HL-60 (cell line): ENCODE data around the gene ITGBL1.

Source experiments
- DNase-seq, 2 experiments: peaks; one replicate each; pipeline ENCODE4 v3.0.0-alpha.2; 2010 to 2020; ENCODE audit warnings: low read depth in 1 of 2, low spot score in 1 of 2
- H3K27ac ChIP-seq: fragments of 250-450 bp; sonication (Bioruptor Pico); replicated peaks from 2 replicates; pipeline ENCODE4 v1.5.1; 2020; ENCODE audit warnings: mild to moderate bottlenecking, moderate library complexity
- H3K27me3 ChIP-seq: fragments of 250-450 bp; sonication (Bioruptor Pico); 2 replicates; pipeline ENCODE4 v1.5.1; 2021; ENCODE audit warnings: mild to moderate bottlenecking, moderate library complexity; ENCODE audit not compliant: insufficient read depth, poor library complexity, severe bottlenecking
- H3K4me3 ChIP-seq: replicated peaks from 2 replicates; pipeline ENCODE4 v1.5.1; 2011; ENCODE audit warnings: mild to moderate bottlenecking, control low read depth, low read length; ENCODE audit not compliant: insufficient read depth
- CTCF ChIP-seq: IDR thresholded peaks from one replicate; pipeline ENCODE4 v1.5.1; 2011; ENCODE audit warnings: low read length, control low read depth, inconsistent platforms; ENCODE audit not compliant: insufficient read depth
- GABPA ChIP-seq: IDR thresholded peaks from 2 replicates; pipeline ENCODE4 v1.6.1; 2012; ENCODE audit warnings: low read depth
- POLR2AphosphoS5 ChIP-seq: IDR thresholded peaks from 2 replicates; pipeline ENCODE4 v1.6.1; 2012; ENCODE audit warnings: low read depth
- REST ChIP-seq: IDR thresholded peaks from 2 replicates; pipeline ENCODE4 v1.6.1; 2012; ENCODE audit warnings: low read depth; ENCODE audit not compliant: insufficient replicate concordance
- SPI1 ChIP-seq: IDR thresholded peaks from 2 replicates; pipeline ENCODE4 v1.6.1; 2012; ENCODE audit warnings: low read depth, mild to moderate bottlenecking, borderline replicate concordance

The ITGBL1 gene

DNA sequence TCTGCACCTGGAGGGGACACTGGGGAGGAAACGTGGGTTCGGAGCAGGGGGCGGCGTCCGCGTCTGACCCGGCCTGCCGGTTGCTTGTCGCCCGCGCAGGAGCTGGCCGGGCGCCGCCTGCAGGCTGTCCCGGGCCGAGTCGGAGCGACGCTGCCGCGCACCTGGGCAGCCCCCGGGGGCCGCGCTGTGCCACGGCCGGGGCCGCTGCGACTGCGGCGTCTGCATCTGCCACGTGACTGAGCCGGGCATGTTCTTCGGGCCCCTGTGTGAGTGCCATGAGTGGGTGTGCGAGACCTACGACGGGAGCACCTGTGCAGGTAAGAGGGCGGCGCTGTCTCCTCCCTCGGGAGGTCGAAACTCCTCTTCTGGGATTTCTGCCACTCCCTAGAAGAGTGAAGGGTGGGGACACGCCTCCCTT is 1.3 kb downstream of the ITGBL1 start:
- Histone ChIP-seq H3K27me3 (peaks cover 19% of the 10 kb centered on the region), H3K27ac (no peak overlapping the region), H3K4me3 (no peak overlapping the region)
- DNase-seq, result no peak
- no peak for TF ChIP-seq CTCF
- no peak for TF ChIP-seq POLR2AphosphoS5
- TF ChIP-seq SPI1, result no peak
- no peak for TF ChIP-seq GABPA
- TF ChIP-seq REST, result no peak

DNA sequence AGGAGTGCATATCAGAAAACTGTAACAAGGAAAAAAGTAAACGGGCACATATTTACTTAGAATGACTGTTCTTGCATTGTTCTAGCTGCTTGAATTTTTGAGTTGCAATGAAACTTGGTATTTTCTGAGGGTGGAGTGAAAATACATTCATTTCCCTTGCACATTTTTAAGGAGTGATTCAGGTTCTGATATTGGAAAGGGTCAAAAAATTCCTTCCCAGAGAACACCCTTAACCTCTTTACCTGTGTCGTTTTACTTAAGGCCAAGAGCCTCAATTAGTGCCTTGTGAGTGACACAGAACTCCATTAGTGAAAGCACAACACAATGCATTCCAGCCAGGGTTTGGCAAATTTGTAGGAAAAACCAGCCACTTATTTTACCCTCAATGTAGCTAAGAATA is 2.3 kb downstream of the ITGBL1 start:
- Histone ChIP-seq H3K4me3 (no peak overlapping the region), H3K27ac (no peak overlapping the region), H3K27me3 (peaks cover 19% of the 10 kb centered on the region)
- DNase-seq, result no peak
- TF ChIP-seq POLR2AphosphoS5, result no peak
- no peak for TF ChIP-seq GABPA
- TF ChIP-seq REST, result no peak
- TF ChIP-seq CTCF, result no peak
- no peak for TF ChIP-seq SPI1

- Histone ChIP-seq H3K4me3 (no peak overlapping the region), H3K27me3 (peaks cover 19% of the 10 kb centered on the region), H3K27ac (no peak overlapping the region)
- DNase-seq, result no peak
- no peak for TF ChIP-seq GABPA
- TF ChIP-seq CTCF, result no peak
- no peak for TF ChIP-seq REST
- TF ChIP-seq POLR2AphosphoS5, result no peak
- TF ChIP-seq SPI1, result no peak
Observed at GRCh38 chr13:101455863-101456262, 3.4 kb downstream of the ITGBL1 start.
